Stimulated activated naive CD8-positive, alpha-beta T cell treated with anti-CD3 and anti-CD28 coated beads, Interleukin-15, amount 100 ng/mL, for 72 hours (primary cell): ENCODE measurements around the gene FAM83C.
A peak's percentile ranks its signal among the peaks of the same experiment; 100 is the strongest.

Experiments
- ATAC-seq: fragments of 150-1000 bp; cut with Tn5 transposase; 2 replicates; pipeline ENCODE4 v1.10.0; 2021; ENCODE audit warnings: mild to moderate bottlenecking, moderate library complexity
- DNase-seq, 2 donors: peaks; one replicate each; pipeline ENCODE4 v3.0.0; 2021 to 2022
- H3K27ac Mint-ChIP-seq, 2 donors: one replicate each; pipeline ENCODE4 v1.8.0; 2022; ENCODE audit warnings: mild to moderate bottlenecking in 2 of 2, mixed read lengths in 2 of 2, moderate library complexity in 2 of 2
- H3K27me3 Mint-ChIP-seq: one replicate; pipeline ENCODE4 v1.8.0; 2022; ENCODE audit warnings: mixed read lengths
- H3K4me1 Mint-ChIP-seq: one replicate; pipeline ENCODE4 v1.8.0; 2022; ENCODE audit warnings: mild to moderate bottlenecking, mixed read lengths
- H3K4me3 Mint-ChIP-seq, 2 donors: one replicate each; pipeline ENCODE4 v1.8.0; 2022; ENCODE audit warnings: mild to moderate bottlenecking in 2 of 2, mixed read lengths in 2 of 2, moderate library complexity in 1 of 2
- H3K9me3 Mint-ChIP-seq, 2 donors: one replicate each; pipeline ENCODE4 v1.8.0; 2022; ENCODE audit warnings: mixed read lengths in 2 of 2

FAM83C gene

DNA sequence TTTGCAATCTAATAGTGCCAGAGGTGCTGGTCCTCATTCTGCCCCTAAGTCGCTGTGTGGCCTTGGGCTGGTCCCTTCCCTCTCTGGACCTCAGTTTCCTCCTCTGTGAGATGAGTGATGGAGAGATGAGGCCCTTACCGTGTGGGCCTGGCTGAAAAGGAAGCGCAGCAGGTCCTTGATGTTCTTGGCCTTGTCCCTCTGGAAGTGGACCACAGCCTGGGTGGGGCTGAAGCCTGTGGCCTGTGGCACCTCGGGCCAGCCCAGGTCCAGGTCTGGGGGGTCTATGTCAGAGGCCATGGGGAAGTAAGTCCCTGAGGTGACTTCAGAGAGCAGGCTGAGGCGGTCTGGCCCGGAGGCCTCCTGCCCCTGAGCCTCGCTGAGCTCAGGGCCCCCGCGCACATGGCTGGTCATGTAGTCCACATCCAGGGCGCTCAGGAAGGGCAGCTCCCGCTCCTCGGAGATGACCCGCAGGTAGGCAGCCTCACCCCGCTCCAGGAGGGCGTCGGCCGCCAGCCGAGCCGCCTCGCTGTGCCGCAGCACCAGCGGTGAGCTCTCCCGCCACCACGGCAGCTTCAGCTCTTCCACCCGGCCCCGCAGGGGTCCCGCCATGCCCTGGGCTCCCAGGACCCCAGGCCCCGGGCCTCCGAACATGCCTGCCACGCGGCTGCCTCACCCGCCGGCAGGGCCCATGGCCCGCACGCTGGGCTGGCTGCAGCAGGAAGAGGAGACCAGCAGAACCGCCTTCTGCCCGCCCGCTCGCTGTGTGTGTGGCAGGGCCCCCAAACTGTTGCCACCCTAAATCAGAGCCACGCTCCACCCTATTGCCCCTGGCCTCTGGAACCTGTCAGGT lies at the start of gene FAM83C:
Gene FAM83C (minus strand): TSS at position 772 of the 850 bp plus-strand sequence. CDS start 121 bp downstream, at position 651.
- H3K4me1 Mint-ChIP-seq, result no peaks in the 10 kb centered on the region
- no peaks in the 10 kb centered on the region for H3K9me3 Mint-ChIP-seq
- H3K27me3 Mint-ChIP-seq, result peaks cover 18% of the 10 kb centered on the region
- DNase-seq, result no peak
- no peak within 1 kb of the TSS for H3K4me3 Mint-ChIP-seq
- H3K27ac Mint-ChIP-seq, result peak within 1 kb of the TSS; percentile 55 to 57
- ATAC-seq, result no peak

- H3K27me3 Mint-ChIP-seq, result no peaks in the 10 kb centered on the region
- no peak for DNase-seq
- H3K4me3 Mint-ChIP-seq, result no peak overlapping the region
- no peaks in the 10 kb centered on the region for H3K9me3 Mint-ChIP-seq
- no peaks in the 10 kb centered on the region for H3K4me1 Mint-ChIP-seq
- no peak overlapping the region for H3K27ac Mint-ChIP-seq
- ATAC-seq, result no peak
Measured at GRCh38 chr20:35341366-35342028, 49.3 kb upstream of the FAM83C start.

GRCh38 chr20:35340436-35340835 lies 48.2 kb upstream of the FAM83C start:
- Mint-ChIP-seq H3K4me3 (no peak overlapping the region), H3K4me1 (no peaks in the 10 kb centered on the region), H3K9me3 (no peaks in the 10 kb centered on the region), H3K27me3 (no peaks in the 10 kb centered on the region), H3K27ac (no peak overlapping the region)
- DNase-seq (no peak), ATAC-seq (no peak)

DNA sequence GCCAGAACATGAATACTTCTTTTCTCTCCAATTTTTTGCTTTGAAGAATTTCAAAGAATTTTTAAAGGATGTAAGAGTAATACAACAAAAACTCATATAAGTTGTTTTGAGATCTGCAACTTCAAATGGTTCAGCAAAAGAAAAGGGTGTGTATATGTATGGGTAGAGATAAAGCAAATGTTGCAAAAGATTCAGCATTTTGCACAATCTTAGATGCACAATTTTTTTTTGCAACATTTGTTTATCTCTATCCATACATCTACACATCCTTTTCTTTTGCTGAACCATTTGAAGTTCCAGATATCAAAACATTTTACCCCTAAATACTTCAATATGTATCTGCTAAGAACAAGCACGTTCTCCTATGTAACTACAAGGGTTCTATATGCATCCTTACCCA lies 47.4 kb upstream of the FAM83C start:
- Mint-ChIP-seq H3K27me3 (no peaks in the 10 kb centered on the region), H3K4me3 (no peak overlapping the region), H3K4me1 (no peaks in the 10 kb centered on the region), H3K27ac (no peak overlapping the region), H3K9me3 (no peaks in the 10 kb centered on the region)
- DNase-seq (no peak), ATAC-seq (no peak)

- H3K27ac Mint-ChIP-seq, result no peak overlapping the region
- ATAC-seq (no peak), DNase-seq (no peak)
- no peaks in the 10 kb centered on the region for H3K9me3 Mint-ChIP-seq
- no peak overlapping the region for H3K4me3 Mint-ChIP-seq
- no peaks in the 10 kb centered on the region for H3K4me1 Mint-ChIP-seq
- no peaks in the 10 kb centered on the region for H3K27me3 Mint-ChIP-seq
Measured at GRCh38 chr20:35339007-35339406, 46.8 kb upstream of the FAM83C start.

GRCh38 chr20:35334311-35335101 lies 42.3 kb upstream of the FAM83C start:
- ATAC-seq, result no peak
- H3K27me3 Mint-ChIP-seq, result no peaks in the 10 kb centered on the region
- no peaks in the 10 kb centered on the region for H3K9me3 Mint-ChIP-seq
- no peak overlapping the region for H3K4me3 Mint-ChIP-seq
- H3K4me1 Mint-ChIP-seq, result peaks cover 11% of the 10 kb centered on the region
- no peak overlapping the region for H3K27ac Mint-ChIP-seq
- DNase-seq, result no peak

GRCh38 chr20:35333606-35334005 lies 41.4 kb upstream of the FAM83C start:
- peaks cover 20% of the 10 kb centered on the region for H3K4me1 Mint-ChIP-seq
- no peaks in the 10 kb centered on the region for H3K27me3 Mint-ChIP-seq
- ATAC-seq, result no peak
- peak overlapping the region in 1 of 2 donors; percentile 42 for H3K27ac Mint-ChIP-seq
- H3K4me3 Mint-ChIP-seq, result no peak overlapping the region
- no peaks in the 10 kb centered on the region for H3K9me3 Mint-ChIP-seq
- no peak for DNase-seq

GRCh38 chr20:35332540-35333200 lies 40.4 kb upstream of the FAM83C start:
- ATAC-seq (no peak), DNase-seq (no peak)
- Mint-ChIP-seq H3K27ac (no peak overlapping the region), H3K4me3 (no peak overlapping the region), H3K4me1 (peaks cover 30% of the 10 kb centered on the region), H3K27me3 (no peaks in the 10 kb centered on the region), H3K9me3 (no peaks in the 10 kb centered on the region)

- peak; percentile 49 to 64 for DNase-seq
- H3K4me1 Mint-ChIP-seq, result peaks cover 49% of the 10 kb centered on the region
- peak; percentile 95 for ATAC-seq
- H3K27me3 Mint-ChIP-seq, result no peaks in the 10 kb centered on the region
- H3K9me3 Mint-ChIP-seq, result no peaks in the 10 kb centered on the region
- H3K4me3 Mint-ChIP-seq, result no peak overlapping the region
- no peak overlapping the region for H3K27ac Mint-ChIP-seq
Measured at GRCh38 chr20:35329435-35330139, 37.4 kb upstream of the FAM83C start.

DNA sequence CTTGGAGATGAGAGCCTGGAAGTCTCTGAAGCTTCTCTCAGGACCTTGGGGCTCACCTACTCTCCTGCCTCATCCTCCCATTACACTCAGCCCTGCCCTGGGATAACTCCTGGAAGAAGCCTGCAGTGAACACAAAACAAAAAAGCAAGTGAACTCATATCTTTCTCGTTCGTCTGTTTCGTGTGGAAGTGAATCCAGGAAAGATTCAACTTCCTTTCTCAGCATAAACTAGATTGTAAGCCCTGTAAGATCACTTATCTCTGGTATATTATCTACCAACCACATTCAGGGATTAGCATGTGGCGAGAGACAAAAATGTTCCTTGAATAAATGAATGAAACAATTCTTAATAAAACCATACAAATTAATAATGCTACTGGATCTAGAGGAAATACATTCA lies 36.5 kb upstream of the FAM83C start:
- H3K9me3 Mint-ChIP-seq, result no peaks in the 10 kb centered on the region
- DNase-seq (no peak), ATAC-seq (no peak)
- H3K27ac Mint-ChIP-seq, result peak overlapping the region; percentile 49 to 81
- H3K4me1 Mint-ChIP-seq, result peaks cover 49% of the 10 kb centered on the region
- H3K27me3 Mint-ChIP-seq, result no peaks in the 10 kb centered on the region
- H3K4me3 Mint-ChIP-seq, result peak overlapping the region in 1 of 2 donors; percentile 11

GRCh38 chr20:35328095-35328685 lies 36.0 kb upstream of the FAM83C start:
- peak overlapping the region in 1 of 2 donors; percentile 11 for H3K4me3 Mint-ChIP-seq
- no peak for ATAC-seq
- H3K27ac Mint-ChIP-seq, result peak overlapping the region; percentile 49 to 81
- DNase-seq, result no peak
- no peaks in the 10 kb centered on the region for H3K9me3 Mint-ChIP-seq
- peaks cover 54% of the 10 kb centered on the region for H3K4me1 Mint-ChIP-seq
- H3K27me3 Mint-ChIP-seq, result no peaks in the 10 kb centered on the region

DNA sequence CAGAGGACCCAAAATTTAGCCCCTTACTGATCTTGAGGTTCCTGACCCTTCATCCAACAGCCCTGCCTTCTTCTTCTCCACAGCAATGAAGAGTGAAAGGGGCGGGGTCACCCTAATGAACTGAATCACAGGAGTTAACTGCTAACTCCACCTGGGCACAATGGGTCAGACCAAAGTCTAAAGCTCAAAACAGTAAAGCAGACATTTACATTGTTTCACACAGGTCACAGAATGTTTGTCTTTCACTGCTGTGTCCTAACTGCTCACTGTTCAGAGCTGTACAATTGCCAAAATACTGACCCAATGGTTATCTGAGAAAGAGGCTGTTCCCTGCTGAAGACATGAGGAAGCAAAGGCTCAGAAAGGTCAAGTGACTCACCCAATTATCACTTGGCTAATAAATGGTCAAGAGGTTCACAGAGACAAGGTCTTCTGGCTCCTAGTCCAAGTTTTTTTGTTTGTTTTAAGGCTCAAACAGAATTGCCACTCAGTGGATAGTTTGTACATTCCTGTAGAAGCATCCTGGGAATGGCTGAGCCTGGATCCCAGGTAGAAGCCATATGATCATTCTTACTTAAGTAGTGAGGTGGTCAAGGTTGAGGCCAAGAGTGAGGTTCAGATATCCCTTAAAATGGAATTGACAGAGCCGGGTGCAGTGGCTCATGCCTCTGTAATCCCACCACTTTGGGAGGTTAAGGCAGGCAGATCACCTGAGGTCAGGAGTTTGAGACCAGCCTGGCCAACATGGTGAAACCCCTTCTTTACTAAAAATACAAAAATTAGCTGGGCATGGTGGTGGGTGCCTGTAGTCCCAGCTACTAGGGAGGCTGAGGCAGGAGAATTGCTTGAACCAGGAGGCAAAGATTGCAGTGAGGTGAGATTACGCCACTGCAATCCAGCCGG lies 35.1 kb upstream of the FAM83C start:
- H3K4me1 Mint-ChIP-seq, result peaks cover 59% of the 10 kb centered on the region
- ATAC-seq, result no peak
- DNase-seq, result no peak
- H3K9me3 Mint-ChIP-seq, result no peaks in the 10 kb centered on the region
- H3K27ac Mint-ChIP-seq, result peak overlapping the region in 1 of 2 donors; percentile 80
- no peak overlapping the region for H3K4me3 Mint-ChIP-seq
- no peaks in the 10 kb centered on the region for H3K27me3 Mint-ChIP-seq

DNA sequence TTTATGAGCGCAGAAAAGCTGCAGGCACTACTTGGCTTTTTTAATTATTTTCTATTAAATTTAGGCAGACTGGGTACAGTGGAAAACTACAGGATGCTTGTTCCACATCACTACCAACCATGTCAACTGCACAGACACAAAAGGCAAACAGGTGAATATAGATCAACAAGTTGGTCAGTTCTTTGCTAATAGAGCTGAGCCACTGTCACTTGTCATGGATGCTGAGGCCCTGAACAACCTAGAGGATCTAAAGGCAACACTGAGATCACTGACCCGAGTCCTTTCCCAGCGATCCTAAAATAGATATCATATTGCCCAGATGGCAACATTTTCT lies 34.5 kb upstream of the FAM83C start:
- Mint-ChIP-seq H3K4me1 (peaks cover 58% of the 10 kb centered on the region), H3K27ac (no peak overlapping the region)

More for the DNA sequence above, 34.5 kb upstream of the FAM83C start:
- DNase-seq, result no peak
- Mint-ChIP-seq H3K4me3 (no peak overlapping the region), H3K9me3 (no peaks in the 10 kb centered on the region), H3K27me3 (no peaks in the 10 kb centered on the region)
- no peak for ATAC-seq
